ENCODE data around the gene MLNR. TPM values are rescaled to one million over a fixed set of nuclear protein-coding genes. Genes with fewer than 3 reads are reported as not detected.

Gene MLNR
- total RNA-seq, 2 experiments from 2014 or later: not detected

- peaks cover 70% of the 10 kb centered on the region for H3K36me3 Mint-ChIP-seq (ENCODE audit: low read depth)
- no peaks in the 10 kb centered on the region for H3K9me3 ChIP-seq (ENCODE audit: control insufficient read depth in 1 of 2, insufficient read depth in 1 of 2, low read length in 2 of 2)
Observed at GRCh38 chr13:49206641-49207040, 13.5 kb upstream of the MLNR start.

GRCh38 chr13:49208619-49209018, 11.5 kb upstream of the MLNR start:
- Mint-ChIP-seq H3K4me1 (ENCODE audit: low read depth) (no peaks in the 10 kb centered on the region), H3K27ac (no peak overlapping the region), H3K27me3 (no peaks in the 10 kb centered on the region), H3K36me3 (ENCODE audit: low read depth) (peaks cover 54% of the 10 kb centered on the region), H3K9me3 (no peaks in the 10 kb centered on the region), H3K4me3 (no peak overlapping the region)
- Histone ChIP-seq H3K4me3 (ENCODE audit: low read length) (no peak overlapping the region), H3K27me3 (ENCODE audit: control insufficient read depth in 1 of 2, insufficient read depth in 2 of 2, low read length in 2 of 2) (no peaks in the 10 kb centered on the region), H3K4me1 (ENCODE audit: insufficient read depth, low read length) (no peaks in the 10 kb centered on the region), H3K9me3 (ENCODE audit: control insufficient read depth in 1 of 2, insufficient read depth in 1 of 2, low read length in 2 of 2) (no peaks in the 10 kb centered on the region), H3K27ac (ENCODE audit: low read depth in 1 of 2, low read length in 2 of 2) (no peak overlapping the region), H3K36me3 (ENCODE audit: insufficient read depth, low read length) (peaks cover 49% of the 10 kb centered on the region)
- ChIA-PET POLR2A (no interaction called here), CTCF (no interaction called here)
- intact Hi-C loops (cut with DNase I, micrococcal nuclease): no loop called here
- ATAC-seq (ENCODE audit: poor library complexity) (no peak), DNase-seq (no peak)
- TF ChIP-seq CTCF (IDR thresholded peaks at IDR 0.05): no peak

More at GRCh38 chr13:49206641-49207040, 13.5 kb upstream of the MLNR start:
- intact Hi-C loops (cut with DNase I, micrococcal nuclease): no loop called here
- DNase-seq: no peak
- POLR2A ChIA-PET: interaction anchor here (1.0 kb wide), 1 partner anchor 289 kb away, joined by 3 read pairs; the partner anchor contains the start of gene PHF11
- Mint-ChIP-seq H3K9me3 (no peaks in the 10 kb centered on the region), H3K4me3 (no peak overlapping the region), H3K27ac (no peak overlapping the region), H3K27me3 (no peaks in the 10 kb centered on the region), H3K4me1 (ENCODE audit: low read depth) (no peaks in the 10 kb centered on the region)
- no peak overlapping the region for H3K4me3 ChIP-seq (ENCODE audit: low read length)
- H3K27ac ChIP-seq (ENCODE audit: low read depth in 1 of 2, low read length in 2 of 2): no peak overlapping the region
- H3K4me1 ChIP-seq (ENCODE audit: insufficient read depth, low read length): no peaks in the 10 kb centered on the region
- no peak for ATAC-seq (ENCODE audit: poor library complexity)
- H3K27me3 ChIP-seq (ENCODE audit: control insufficient read depth in 1 of 2, insufficient read depth in 2 of 2, low read length in 2 of 2): no peaks in the 10 kb centered on the region
- H3K36me3 ChIP-seq (ENCODE audit: insufficient read depth, low read length): peaks cover 69% of the 10 kb centered on the region
- TF ChIP-seq CTCF (IDR thresholded peaks at IDR 0.05): no peak
- CTCF ChIA-PET: no interaction called here

GRCh38 chr13:49210114-49210513, 10.0 kb upstream of the MLNR start:
- Mint-ChIP-seq H3K4me1 (ENCODE audit: low read depth) (peaks cover 9% of the 10 kb centered on the region), H3K36me3 (ENCODE audit: low read depth) (peaks cover 39% of the 10 kb centered on the region), H3K4me3 (no peak overlapping the region), H3K9me3 (no peaks in the 10 kb centered on the region), H3K27ac (no peak overlapping the region), H3K27me3 (peaks cover 1% of the 10 kb centered on the region)
- ATAC-seq (ENCODE audit: poor library complexity) (no peak), DNase-seq (no peak)
- intact Hi-C loops (cut with DNase I, micrococcal nuclease): no loop called here
- Histone ChIP-seq H3K4me3 (ENCODE audit: low read length) (no peak overlapping the region), H3K27me3 (ENCODE audit: control insufficient read depth in 1 of 2, insufficient read depth in 2 of 2, low read length in 2 of 2) (no peaks in the 10 kb centered on the region), H3K9me3 (ENCODE audit: control insufficient read depth in 1 of 2, insufficient read depth in 1 of 2, low read length in 2 of 2) (no peaks in the 10 kb centered on the region), H3K27ac (ENCODE audit: low read depth in 1 of 2, low read length in 2 of 2) (no peak overlapping the region), H3K36me3 (ENCODE audit: insufficient read depth, low read length) (peaks cover 34% of the 10 kb centered on the region), H3K4me1 (ENCODE audit: insufficient read depth, low read length) (peaks cover 7% of the 10 kb centered on the region)
- CTCF ChIA-PET: no interaction called here
- TF ChIP-seq CTCF (IDR thresholded peaks at IDR 0.05): no peak
- POLR2A ChIA-PET: no interaction called here
